ENCODE results near the gene KIF12. TPM values are rescaled to one million over a fixed set of nuclear protein-coding genes. Genes with fewer than 3 reads are reported as not detected.
A peak's percentile ranks its signal among the peaks of the same experiment; 100 is the strongest.

Gene KIF12
- total and polyA plus RNA-seq, 2 of the 13 experiments (the other 11 are each of a cell fraction or from before 2014, with no cell fraction given): 1.8 to 12.5 TPM

- H4K20me1 ChIP-seq (ENCODE audit: insufficient read depth, low read length): no peaks in the 10 kb centered on the region
- ChIA-PET CTCF (ENCODE audit: low intra/inter-chr PET ratio, low total read pairs) (no interaction called here), POLR2A (interaction anchor here (1.2 kb wide), 1 partner anchor 49 kb away, joined by 3 read pairs; no protein-coding TSS in a partner anchor)
- in situ Hi-C loops (cut with HindIII; ENCODE audit: extremely low pct_ligation_motif_present, low pct_unique_long_range_greater_than_20kb): no loop called here
- TF ChIP-seq ZNF768 (CRISPR knock-in tag; IDR thresholded peaks at IDR 0.05) (peak; percentile 88; the same call in 1 of the 2 replicates), ZNF761 (CRISPR knock-in tag; conservative IDR thresholded peaks at IDR 0.05) (no peak), ZNF333 (CRISPR knock-in tag; IDR thresholded peaks at IDR 0.05; ENCODE audit: borderline replicate concordance) (no peak), NR0B2 (CRISPR knock-in tag; IDR thresholded peaks at IDR 0.05) (0 out of 2 replicates have a peak, but pooled peaks have one; percentile 30), CEBPB (IDR thresholded peaks at IDR 0.05; ENCODE audit: borderline replicate concordance, low read depth, low read length) (no peak), ZSCAN22 (CRISPR knock-in tag; IDR thresholded peaks at IDR 0.05) (no peak)
- ATAC-seq (no peak), DNase-seq (ENCODE audit: low spot score) (no peak), FAIRE-seq (no peak)
- no peak overlapping the region for H3K27ac ChIP-seq (ENCODE audit: extremely low read length, insufficient read depth, low read length)
- H3K4me3 ChIP-seq (replicated peaks in 1 of 3; ENCODE audit: insufficient read depth in 1 of 3, low read depth in 2 of 3, low read length in 3 of 3): no peak overlapping the region
- no peaks in the 10 kb centered on the region for H3K36me3 ChIP-seq (replicated peaks in 1 of 2; ENCODE audit: control insufficient read depth in 1 of 2, insufficient read depth in 2 of 2, low read length in 2 of 2)
- no TSS peak for BruUV-seq (replicated peaks)
- no peak overlapping the region for H3K4me2 ChIP-seq (ENCODE audit: low read depth, low read length)
- intact Hi-C loops (cut with micrococcal nuclease; ENCODE audit: unreplicated experiment): no loop called here
- H3K9me3 ChIP-seq (ENCODE audit: low read length): peaks cover 8% of the 10 kb centered on the region; the same call in 1 of the 2 replicates
- H3K9ac ChIP-seq (ENCODE audit: insufficient read depth, low read depth, low read length): no peak overlapping the region
- no peak overlapping the region for H2AFZ ChIP-seq (ENCODE audit: low read length)
- no peaks in the 10 kb centered on the region for H3K79me2 ChIP-seq (ENCODE audit: insufficient read depth, low read length)
- H3K27me3 ChIP-seq (ENCODE audit: control insufficient read depth in 1 of 2, insufficient read depth in 2 of 2, low read length in 2 of 2): no peaks in the 10 kb centered on the region
- WGBS (ENCODE audit: low lambda C conversion rate): 90% methylated on average over 7 of the region's 10 CpGs
- peaks cover 63% of the 10 kb centered on the region for H3K4me1 ChIP-seq (ENCODE audit: insufficient read depth, low read length)
Measured at GRCh38 chr9:114125476-114126013, 26.5 kb upstream of the KIF12 start.

GRCh38 chr9:114124666-114125475 is 25.8 kb upstream of the KIF12 start:
- BruUV-seq (replicated peaks): no TSS peak
- no peak overlapping the region for H2AFZ ChIP-seq (ENCODE audit: low read length)
- peaks cover 8% of the 10 kb centered on the region; the same call in 1 of the 2 replicates for H3K9me3 ChIP-seq (ENCODE audit: low read length)
- FAIRE-seq (no peak), DNase-seq (ENCODE audit: low spot score) (no peak), ATAC-seq (no peak)
- TF ChIP-seq ZMYM3 (CRISPR knock-in tag; IDR thresholded peaks at IDR 0.05) (0 out of 2 replicates have a peak, but pooled peaks have one; percentile 30), CBX2 (IDR thresholded peaks at IDR 0.05; ENCODE audit: low read depth, low read length) (no peak), CBX2 (CRISPR knock-in tag; IDR thresholded peaks at IDR 0.05; ENCODE audit: low read depth) (no peak), PLSCR1 (CRISPR knock-in tag; IDR thresholded peaks at IDR 0.05; ENCODE audit: borderline replicate concordance) (no peak), MEF2D (CRISPR knock-in tag; IDR thresholded peaks at IDR 0.05) (no peak), ZNF768 (CRISPR knock-in tag; IDR thresholded peaks at IDR 0.05) (peak; percentile 93), RBFOX2 (IDR thresholded peaks at IDR 0.05; ENCODE audit: low read depth, low read length) (no peak), NR1H2 (CRISPR knock-in tag; IDR thresholded peaks at IDR 0.05; ENCODE audit: borderline replicate concordance, low read depth) (no peak), TARDBP (CRISPR knock-in tag; IDR thresholded peaks at IDR 0.05) (no peak)
- H3K4me3 ChIP-seq (replicated peaks in 1 of 3; ENCODE audit: insufficient read depth in 1 of 3, low read depth in 2 of 3, low read length in 3 of 3): no peak overlapping the region
- H4K20me1 ChIP-seq (ENCODE audit: insufficient read depth, low read length): no peaks in the 10 kb centered on the region
- no peak overlapping the region for H3K4me2 ChIP-seq (ENCODE audit: low read depth, low read length)
- H3K79me2 ChIP-seq (ENCODE audit: insufficient read depth, low read length): no peaks in the 10 kb centered on the region
- H3K36me3 ChIP-seq (replicated peaks in 1 of 2; ENCODE audit: control insufficient read depth in 1 of 2, insufficient read depth in 2 of 2, low read length in 2 of 2): no peaks in the 10 kb centered on the region
- intact Hi-C loops (cut with micrococcal nuclease; ENCODE audit: unreplicated experiment) (no loop called here), in situ Hi-C loops (cut with HindIII; ENCODE audit: extremely low pct_ligation_motif_present, low pct_unique_long_range_greater_than_20kb) (no loop called here)
- no peaks in the 10 kb centered on the region for H3K27me3 ChIP-seq (ENCODE audit: control insufficient read depth in 1 of 2, insufficient read depth in 2 of 2, low read length in 2 of 2)
- CTCF ChIA-PET (ENCODE audit: low intra/inter-chr PET ratio, low total read pairs): no interaction called here
- H3K27ac ChIP-seq (ENCODE audit: extremely low read length, insufficient read depth, low read length): no peak overlapping the region
- POLR2A ChIA-PET: interaction anchor here (1.2 kb wide), 1 partner anchor 50 kb away, joined by 3 read pairs; no protein-coding TSS in a partner anchor
- H3K9ac ChIP-seq (ENCODE audit: insufficient read depth, low read depth, low read length): no peak overlapping the region
- peaks cover 63% of the 10 kb centered on the region for H3K4me1 ChIP-seq (ENCODE audit: insufficient read depth, low read length)
- 86% methylated on average over 9 of the region's 13 CpGs for WGBS (ENCODE audit: low lambda C conversion rate)
